CD4-positive, alpha-beta memory T cell (primary cell): ENCODE data around the gene STOM. TPM values are rescaled to one million over a fixed set of nuclear protein-coding genes. Genes with fewer than 3 reads are reported as not detected.

Source experiments
- CTCF ChIA-PET: fragments of 350-600 bp; sonication (Branson Sonifier 250); formaldehyde crosslinking; loops from one replicate; lab custom pipeline; 2021; ENCODE audit warnings: inconsistent platforms; ENCODE audit not compliant: partially characterized antibody; lab: Charles Lee
- POLR2A ChIA-PET: fragments of 350-600 bp; sonication (Branson Sonifier 250); formaldehyde crosslinking; loops from one replicate; lab custom pipeline; 2021; ENCODE audit not compliant: partially characterized antibody; lab: Charles Lee
- DNase-seq, 5 donors: peaks; one replicate each; pipeline versions ENCODE4 v3.0.0 to v3.0.0-alpha.2; 2020 to 2022; ENCODE audit warnings: mixed read lengths in 1 of 5
- H3K27ac ChIP-seq: one replicate; pipeline ENCODE4 v1.7.0; 2013; ENCODE audit warnings: low read depth, low read length
- H3K27me3 ChIP-seq: 2 replicates; pipeline ENCODE4 v1.7.0; 2013; ENCODE audit warnings: mild to moderate bottlenecking, low read length, moderate library complexity; ENCODE audit not compliant: insufficient read depth
- H3K36me3 ChIP-seq: 2 replicates; pipeline ENCODE4 v1.7.0; 2013; ENCODE audit warnings: mild to moderate bottlenecking, low read length, moderate library complexity; ENCODE audit not compliant: insufficient read depth
- H3K4me1 ChIP-seq: 2 replicates; pipeline ENCODE4 v1.7.0; 2013; ENCODE audit warnings: mild to moderate bottlenecking, low read length, moderate library complexity; ENCODE audit not compliant: insufficient read depth
- H3K4me3 ChIP-seq, 2 donors: one replicate each; pipeline ENCODE4 v1.7.0; 2013; ENCODE audit warnings: low read length in 2 of 2, mild to moderate bottlenecking in 1 of 2
- H3K9me3 ChIP-seq, 2 donors: one replicate each; pipeline ENCODE4 v1.7.0; 2013; ENCODE audit warnings: low read length in 2 of 2, control low read depth in 1 of 2; ENCODE audit not compliant: control insufficient read depth in 1 of 2
- H3K27ac Mint-ChIP-seq, 7 donors: one replicate each; pipeline ENCODE4 v1.8.0; 2020 to 2021; ENCODE audit warnings: mixed read lengths in 7 of 7, mild to moderate bottlenecking in 6 of 7, inconsistent platforms in 3 of 7, moderate library complexity in 3 of 7
- H3K27me3 Mint-ChIP-seq, 2 donors: one replicate each; pipeline ENCODE4 v1.8.0; 2020 to 2021; ENCODE audit warnings: mixed read lengths in 2 of 2
- H3K36me3 Mint-ChIP-seq, 2 donors: one replicate each; pipeline ENCODE4 v1.8.0; 2020 to 2021; ENCODE audit warnings: mixed read lengths in 2 of 2, inconsistent platforms in 1 of 2, mild to moderate bottlenecking in 1 of 2
- H3K4me1 Mint-ChIP-seq, 4 donors: one replicate each; pipeline ENCODE4 v1.8.0; 2020 to 2021; ENCODE audit warnings: mixed read lengths in 4 of 4, mild to moderate bottlenecking in 1 of 4
- H3K4me3 Mint-ChIP-seq, 8 donors: one replicate each; pipeline ENCODE4 v1.8.0; 2020 to 2021; ENCODE audit warnings: mixed read lengths in 8 of 8, mild to moderate bottlenecking in 7 of 8, moderate library complexity in 6 of 8, inconsistent platforms in 3 of 8
- H3K9me3 Mint-ChIP-seq, 8 donors: one replicate each; pipeline ENCODE4 v1.8.0; 2020 to 2021; ENCODE audit warnings: mixed read lengths in 8 of 8, mild to moderate bottlenecking in 5 of 8, inconsistent platforms in 3 of 8, moderate library complexity in 1 of 8
- intact Hi-C: fragments of 100-400 bp; cut with micrococcal nuclease; formaldehyde crosslinking; loops from one replicate; pipeline ENCODE4 v1.15.1; 2023
- polyA plus RNA-seq, 2 donors: library from polyadenylated mRNA; unstranded; fragments of 300-500 nt; fragmentation: Illumina TruSeq; gene quantifications; one replicate each; pipeline ENCODE4 v1.2.3, GENCODE V29; 2021
- total RNA-seq, 2 experiments: library from RNA; stranded (reverse); gene quantifications; one replicate each; pipeline ENCODE4 v1.2.3, GENCODE V29; 2021

STOM gene
- total and polyA plus RNA-seq, 4 experiments from 2014 or later, result 81.2 to 254 (median 135) TPM

DNA sequence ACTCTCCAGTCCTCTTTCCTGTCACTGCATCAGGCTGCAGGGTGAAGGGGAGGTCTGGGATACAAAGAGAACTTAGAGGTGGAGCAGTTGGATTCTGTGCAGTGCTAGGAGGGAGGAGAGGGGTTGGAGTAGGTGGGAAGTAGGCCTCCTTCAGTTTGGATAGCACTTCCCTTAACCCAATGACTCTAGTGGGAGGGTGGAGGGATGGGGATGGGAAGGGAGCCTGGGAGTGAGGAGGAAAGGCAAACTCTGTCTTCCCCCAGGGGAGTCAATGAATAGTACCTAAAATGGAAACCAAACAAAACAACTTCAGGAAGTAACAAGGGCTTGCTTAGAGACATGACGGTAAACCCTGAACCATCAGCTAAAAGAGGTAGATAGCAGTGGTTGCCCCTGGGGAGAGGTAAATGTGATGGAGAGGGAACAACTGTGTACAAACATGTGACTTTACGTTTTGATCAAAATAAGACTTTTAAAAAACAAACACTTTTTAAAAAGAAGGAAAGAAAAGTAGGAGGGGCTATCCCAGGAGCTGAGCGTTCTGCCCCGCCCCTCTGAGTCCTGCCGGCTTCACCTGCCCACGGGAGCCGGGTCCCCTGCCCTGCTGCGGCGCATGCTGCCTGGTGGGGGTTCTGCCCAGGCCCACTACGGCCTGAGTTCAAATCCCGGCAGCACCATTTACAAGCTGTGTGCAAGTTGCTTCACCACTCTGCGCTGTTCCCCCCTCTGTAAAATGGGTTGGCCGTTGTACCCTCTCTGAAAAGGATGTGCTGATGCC, 71.2 kb downstream of the STOM start:
- Mint-ChIP-seq H3K27me3 (peaks cover 10 to 15% of the 10 kb centered on the region in 2 donors), H3K4me1 (peaks cover 14 to 19% (median 15%) of the 10 kb centered on the region in 4 donors), H3K9me3 (no peaks in the 10 kb centered on the region)

DNA sequence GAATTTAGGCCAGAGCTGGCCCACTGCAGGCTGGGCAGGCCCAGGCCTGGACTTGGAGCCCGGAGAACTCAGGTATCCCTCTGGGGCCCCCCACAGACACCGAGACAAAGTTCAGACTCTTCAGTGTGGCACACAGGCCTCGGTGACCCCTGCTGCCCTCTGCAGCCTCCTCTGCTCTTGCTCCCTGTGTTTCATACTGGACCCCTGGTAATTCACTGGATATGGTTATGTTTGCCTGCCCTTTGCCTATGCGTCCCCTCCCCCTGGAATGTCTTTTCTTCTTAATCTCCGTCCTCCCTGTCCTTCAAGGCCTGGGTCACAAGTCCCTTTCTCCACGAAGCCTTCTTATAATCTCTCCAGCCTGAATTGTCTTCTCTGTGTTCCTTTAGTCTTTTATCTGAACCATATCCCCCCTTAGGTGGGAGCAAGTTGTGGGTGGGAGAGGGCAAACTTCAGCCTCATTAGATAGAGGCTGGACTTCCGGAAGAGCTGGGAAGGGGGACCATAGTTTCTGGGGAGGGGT, 72.0 kb downstream of the STOM start:
- H3K9me3 ChIP-seq, result no peaks in the 10 kb centered on the region
- Mint-ChIP-seq H3K27me3 (peaks cover 10 to 15% of the 10 kb centered on the region in 2 donors), H3K9me3 (no peaks in the 10 kb centered on the region), H3K27ac (no peak overlapping the region), H3K36me3 (peaks cover 0 to 16% of the 10 kb centered on the region in 2 donors), H3K4me3 (no peak overlapping the region), H3K4me1 (peaks cover 14 to 19% (median 15%) of the 10 kb centered on the region in 4 donors)
- CTCF ChIA-PET, result interaction anchor here (1.3 to 1.4 kb wide), 2 partner anchors 20 to 22 kb away, joined by 3 to 5 read pairs; no protein-coding TSS in a partner anchor
- peaks cover 9% of the 10 kb centered on the region for H3K4me1 ChIP-seq
- no peak overlapping the region for H3K4me3 ChIP-seq
- H3K36me3 ChIP-seq, result no peaks in the 10 kb centered on the region
- intact Hi-C loops, result no loop called here
- no peak overlapping the region for H3K27ac ChIP-seq
- POLR2A ChIA-PET, result no interaction called here
- no peaks in the 10 kb centered on the region for H3K27me3 ChIP-seq
- no peak for DNase-seq

More for the DNA sequence above, 71.2 kb downstream of the STOM start:
- peaks cover 0 to 24% of the 10 kb centered on the region in 2 donors for H3K36me3 Mint-ChIP-seq
- Histone ChIP-seq H3K27me3 (no peaks in the 10 kb centered on the region), H3K4me1 (peaks cover 9% of the 10 kb centered on the region), H3K9me3 (no peaks in the 10 kb centered on the region), H3K36me3 (no peaks in the 10 kb centered on the region), H3K4me3 (no peak overlapping the region), H3K27ac (no peak overlapping the region)
- H3K27ac Mint-ChIP-seq, result peak overlapping the region in 2 of 7 donors; percentile 24 to 81
- ChIA-PET POLR2A (no interaction called here), CTCF (interaction anchor here (0.8 to 1.4 kb wide), 3 partner anchors 21 to 76 kb away, joined by 3 to 5 read pairs (median 5); no protein-coding TSS in a partner anchor)
- DNase-seq, result no peak
- intact Hi-C loops, result no loop called here
- peak overlapping the region; percentile 64 to 78 (median 72) for H3K4me3 Mint-ChIP-seq

GRCh38 chr9:121297389-121297788, 72.7 kb downstream of the STOM start:
- POLR2A ChIA-PET, result no interaction called here
- Mint-ChIP-seq H3K27ac (no peak overlapping the region), H3K9me3 (no peaks in the 10 kb centered on the region)

DNA sequence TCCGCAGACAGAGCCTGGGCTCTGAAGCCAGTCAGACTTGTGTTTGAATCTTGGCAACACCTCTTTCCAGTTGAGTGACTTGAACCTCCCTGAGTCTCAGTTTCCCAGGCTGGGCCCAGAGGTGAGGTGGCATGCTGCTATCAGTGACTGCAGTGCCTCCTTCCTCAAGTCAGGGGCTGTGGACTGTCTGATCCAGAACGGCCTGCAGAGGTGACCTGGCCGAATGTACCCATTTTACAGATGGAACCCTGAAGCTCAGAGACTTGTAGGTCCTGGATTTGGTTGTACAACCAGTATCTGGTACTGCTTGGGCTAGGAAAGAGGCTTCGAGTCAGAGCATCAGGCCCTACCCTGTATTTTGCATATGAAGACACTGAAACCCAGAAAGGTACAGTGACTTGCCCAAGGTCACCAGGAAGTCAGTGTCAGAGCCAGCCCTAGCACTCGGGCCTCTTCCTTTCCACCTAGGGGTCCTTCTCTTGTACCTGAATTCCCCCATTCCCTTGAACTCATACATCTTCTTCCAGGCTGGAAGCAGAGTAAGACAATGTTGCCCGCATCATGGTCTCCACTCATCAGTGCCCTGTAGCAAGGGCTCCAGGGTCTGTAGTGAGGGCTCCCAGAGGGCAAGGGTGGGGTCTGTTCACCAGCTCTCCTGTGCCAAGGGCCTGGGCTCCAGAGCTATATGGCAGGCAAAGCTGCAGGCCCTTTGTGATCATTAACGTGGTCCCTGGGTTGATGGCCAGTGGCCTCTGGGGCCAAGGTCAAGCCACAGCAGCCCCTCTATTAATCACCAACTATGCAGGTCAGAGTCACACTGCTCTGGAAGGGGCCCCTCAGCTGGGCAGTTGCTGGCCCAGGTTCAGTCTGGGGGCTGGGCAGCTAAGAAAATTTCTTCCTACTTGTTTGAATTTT, 73.6 kb downstream of the STOM start:
- ChIA-PET CTCF (no interaction called here), POLR2A (no interaction called here)
- Mint-ChIP-seq H3K27ac (no peak overlapping the region), H3K27me3 (peaks cover 10 to 15% of the 10 kb centered on the region in 2 donors), H3K36me3 (peaks cover 0 to 14% of the 10 kb centered on the region in 2 donors), H3K4me3 (no peak overlapping the region), H3K9me3 (no peaks in the 10 kb centered on the region), H3K4me1 (peaks cover 14 to 19% (median 15%) of the 10 kb centered on the region in 4 donors)
- Histone ChIP-seq H3K27me3 (no peaks in the 10 kb centered on the region), H3K9me3 (no peaks in the 10 kb centered on the region), H3K36me3 (no peaks in the 10 kb centered on the region), H3K4me3 (no peak overlapping the region), H3K27ac (no peak overlapping the region), H3K4me1 (peaks cover 9% of the 10 kb centered on the region)
- no peak for DNase-seq
- intact Hi-C loops, result no loop called here

More at GRCh38 chr9:121297389-121297788, 72.7 kb downstream of the STOM start:
- peaks cover 0 to 14% of the 10 kb centered on the region in 2 donors for H3K36me3 Mint-ChIP-seq
- Histone ChIP-seq H3K4me1 (peaks cover 9% of the 10 kb centered on the region), H3K36me3 (no peaks in the 10 kb centered on the region), H3K27me3 (no peaks in the 10 kb centered on the region), H3K9me3 (no peaks in the 10 kb centered on the region), H3K4me3 (no peak overlapping the region), H3K27ac (no peak overlapping the region)
- DNase-seq, result no peak
- H3K4me3 Mint-ChIP-seq, result peak overlapping the region in 1 of 8 donors; percentile 26
- peaks cover 10 to 15% of the 10 kb centered on the region in 2 donors for H3K27me3 Mint-ChIP-seq
- H3K4me1 Mint-ChIP-seq, result peaks cover 14 to 19% (median 15%) of the 10 kb centered on the region in 4 donors
- CTCF ChIA-PET, result no interaction called here
- intact Hi-C loops, result no loop called here

DNA sequence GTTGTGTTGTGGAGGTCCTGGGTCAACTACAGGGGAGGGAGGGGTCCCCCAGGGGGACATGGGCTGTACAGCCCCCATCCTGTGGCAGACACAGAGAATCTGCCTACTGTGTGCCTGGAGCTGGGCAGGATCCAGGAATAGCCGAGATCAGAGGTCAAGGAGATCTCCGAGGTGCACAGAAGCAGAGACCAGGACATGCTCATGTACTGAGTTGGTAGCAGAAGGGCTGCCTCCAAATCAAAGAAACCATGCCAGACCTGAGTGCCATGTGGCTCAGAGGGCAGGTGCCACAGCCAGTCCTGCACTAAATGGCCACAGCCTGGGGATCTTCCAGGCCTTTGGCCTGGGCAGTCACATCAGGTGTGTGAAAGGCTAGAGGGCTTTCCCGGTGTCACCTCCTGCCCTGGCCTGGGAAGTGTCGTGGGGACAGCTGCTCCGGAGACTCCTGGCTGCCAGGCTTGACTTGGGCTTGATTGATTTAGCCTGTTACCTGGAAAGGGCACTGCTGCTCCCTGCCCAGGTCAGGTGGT, 74.3 kb downstream of the STOM start:
- DNase-seq, result no peak
- Mint-ChIP-seq H3K27me3 (peaks cover 10 to 14% of the 10 kb centered on the region in 2 donors), H3K4me1 (peaks cover 14 to 19% (median 15%) of the 10 kb centered on the region in 4 donors), H3K27ac (no peak overlapping the region), H3K36me3 (peaks cover 0 to 14% of the 10 kb centered on the region in 2 donors), H3K9me3 (no peaks in the 10 kb centered on the region), H3K4me3 (no peak overlapping the region)
- intact Hi-C loops, result no loop called here
- ChIA-PET POLR2A (no interaction called here), CTCF (no interaction called here)
- H3K27ac ChIP-seq, result no peak overlapping the region
- H3K9me3 ChIP-seq, result no peaks in the 10 kb centered on the region
- H3K36me3 ChIP-seq, result no peaks in the 10 kb centered on the region
- no peaks in the 10 kb centered on the region for H3K27me3 ChIP-seq
- H3K4me3 ChIP-seq, result no peak overlapping the region
- peaks cover 9% of the 10 kb centered on the region for H3K4me1 ChIP-seq

DNA sequence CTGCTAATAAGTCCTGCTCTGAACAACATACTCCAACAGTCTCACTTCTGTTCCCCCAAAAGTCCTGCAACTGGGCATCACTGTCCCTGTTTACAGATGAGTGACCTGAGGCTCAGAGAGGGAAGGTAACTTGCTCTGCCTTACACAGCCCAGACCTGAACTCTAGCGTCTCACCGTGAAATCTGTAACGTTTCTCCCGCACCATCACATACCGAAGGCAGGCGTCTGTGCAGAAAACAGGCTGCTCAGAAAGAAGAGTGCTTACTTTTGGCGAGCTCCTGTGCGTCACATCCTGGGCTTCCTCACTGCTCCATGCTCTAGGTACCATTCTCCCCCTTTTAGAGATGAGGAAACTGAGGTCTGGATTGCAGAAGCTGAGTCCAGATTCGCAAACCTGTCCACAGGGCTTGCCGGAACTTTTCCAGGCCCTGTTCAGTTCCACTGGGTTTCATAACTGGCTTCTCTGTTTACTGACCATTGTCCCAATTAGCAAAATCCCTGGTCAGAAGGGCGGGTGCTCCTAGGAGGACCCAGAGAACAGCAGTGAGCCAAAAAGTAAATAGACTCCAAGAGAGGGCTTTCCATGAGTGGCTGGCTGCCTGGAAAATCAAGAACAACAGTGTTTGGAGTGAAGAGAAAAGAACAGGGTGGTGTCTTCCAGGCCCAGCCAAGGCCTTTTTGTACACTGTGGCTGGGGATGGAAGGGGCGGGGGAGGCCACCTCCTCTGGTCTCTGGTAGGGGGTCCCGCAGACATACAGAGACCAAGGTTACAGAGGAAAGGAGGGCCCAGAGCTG, 75.0 kb downstream of the STOM start:
- H3K27me3 Mint-ChIP-seq, result peaks cover 5 to 8% of the 10 kb centered on the region in 2 donors
- CTCF ChIA-PET, result interaction anchor here (0.9 kb wide), 1 partner anchor 25 kb away, joined by 3 read pairs; no protein-coding TSS in a partner anchor
- Histone ChIP-seq H3K4me3 (no peak overlapping the region), H3K27ac (no peak overlapping the region), H3K9me3 (no peaks in the 10 kb centered on the region), H3K27me3 (no peaks in the 10 kb centered on the region), H3K4me1 (peaks cover 9% of the 10 kb centered on the region), H3K36me3 (no peaks in the 10 kb centered on the region)
- POLR2A ChIA-PET, result no interaction called here
- intact Hi-C loops, result no loop called here
- no peaks in the 10 kb centered on the region for H3K9me3 Mint-ChIP-seq
- peak overlapping the region in 1 of 7 donors; percentile 13 for H3K27ac Mint-ChIP-seq
- peaks cover 0 to 10% of the 10 kb centered on the region in 2 donors for H3K36me3 Mint-ChIP-seq
- H3K4me3 Mint-ChIP-seq, result no peak overlapping the region
- DNase-seq, result no peak
- peaks cover 8 to 13% (median 10%) of the 10 kb centered on the region in 4 donors for H3K4me1 Mint-ChIP-seq
